IMR-90 (cell line): ENCODE data around the gene FAM72D.
"Not testable (repeated sequence)": the region's sequence is repeated elsewhere in the genome, so short reads cannot be mapped to it uniquely, and the experiment has no call there.

Experiments
- BHLHE40 ChIP-seq: fragments of 150-350 bp; IDR thresholded peaks from 2 replicates; pipeline ENCODE4 v1.6.1; 2016; ENCODE audit warnings: mild to moderate bottlenecking, low read depth, low read length
- CEBPB ChIP-seq: IDR thresholded peaks from 2 replicates; pipeline ENCODE4 v1.6.1; 2012; ENCODE audit warnings: low read depth, low read length, improper control_type of control experiment
- CTCF ChIP-seq: conservative IDR thresholded peaks from 2 replicates; pipeline ENCODE4 v1.5.1; 2012; ENCODE audit warnings: mild to moderate bottlenecking, low read depth, low read length, improper control_type of control experiment
- ELK1 ChIP-seq: fragments of 150-350 bp; IDR thresholded peaks from 2 replicates; pipeline ENCODE4 v1.6.1; 2016; ENCODE audit warnings: low read depth, mild to moderate bottlenecking, low read length, moderate library complexity, borderline replicate concordance
- FOS ChIP-seq: fragments of 150-350 bp; IDR thresholded peaks from 2 replicates; pipeline ENCODE4 v1.6.1; 2016; ENCODE audit warnings: low read depth, low read length
- MAFK ChIP-seq: IDR thresholded peaks from 2 replicates; pipeline ENCODE4 v1.6.1; 2012; ENCODE audit warnings: low read depth, low read length, improper control_type of control experiment
- MAZ ChIP-seq: IDR thresholded peaks from 2 replicates; pipeline ENCODE4 v1.6.1; 2012; ENCODE audit warnings: low read depth, mild to moderate bottlenecking, low read length, improper control_type of control experiment, moderate library complexity, borderline replicate concordance
- MXI1 ChIP-seq: IDR thresholded peaks from 2 replicates; pipeline ENCODE4 v1.6.1; 2012; ENCODE audit warnings: low read depth, mild to moderate bottlenecking, low read length, moderate library complexity, borderline replicate concordance
- POLR2A ChIP-seq: IDR thresholded peaks from 2 replicates; pipeline ENCODE4 v1.6.1; 2012; ENCODE audit warnings: mild to moderate bottlenecking, low read depth, low read length
- RAD21 ChIP-seq: IDR thresholded peaks from 2 replicates; pipeline ENCODE4 v1.6.1; 2012; ENCODE audit warnings: low read length, improper control_type of control experiment
- RFX5 ChIP-seq: IDR thresholded peaks from 2 replicates; pipeline ENCODE4 v1.8.0; 2012; ENCODE audit warnings: low read depth, mild to moderate bottlenecking, low read length, moderate library complexity
- SMC3 ChIP-seq: fragments of 150-350 bp; IDR thresholded peaks from 2 replicates; pipeline ENCODE4 v1.6.1; 2016; ENCODE audit warnings: low read depth, mild to moderate bottlenecking, antibody characterized with exemption, low read length, moderate library complexity

- not testable (repeated sequence) for TF ChIP-seq RFX5, CTCF, CEBPB, POLR2A, ELK1, MXI1, MAFK, MAZ, SMC3, BHLHE40, RAD21, FOS
Measured at GRCh38 chr1:145119842-145120241, 24.1 kb downstream of the FAM72D start.
